HepG2 (cell line): ENCODE data around the gene SGCE. TPM values are rescaled to one million over a fixed set of nuclear protein-coding genes. Genes with fewer than 3 reads are reported as not detected.

Experiments
- ATAC-seq: fragments of 200-7000 bp; cut with Tn5 transposase; 3 replicates; pipeline ENCODE4 v1.9.1; 2020; ENCODE audit warnings: mild to moderate bottlenecking, moderate library complexity
- BruUV-seq: library from RNA; stranded (reverse); fragments of 400-500 nt; replicated peaks from 2 replicates; lab custom pipeline; 2021; lab: Mats Ljungman, UMichigan
- CTCF ChIA-PET: fragments of 300-600 bp; formaldehyde crosslinking; extraction: SDS; loops from one replicate; lab custom pipeline; 2021; ENCODE audit warnings: low total read pairs, inconsistent platforms, low intra/inter-chr PET ratio; lab: Yijun Ruan, JAX
- POLR2A ChIA-PET: fragments of 350-600 bp; sonication (Branson Sonifier 250); formaldehyde crosslinking; loops from one replicate; lab custom pipeline; 2020; ENCODE audit warnings: antibody characterized with exemption, inconsistent platforms; lab: Yijun Ruan, JAX
- DNase-seq: peaks from one replicate; pipeline ENCODE4 v3.0.0-alpha.2; 2015; ENCODE audit warnings: low spot score
- FAIRE-seq: peaks from 3 replicates; lab custom pipeline; 2011; peaks lifted over from hg19 to GRCh38; lab: Jason Lieb, UNC
- H2AFZ ChIP-seq: one replicate; pipeline ENCODE4 v1.6.1; 2011; ENCODE audit warnings: low read length, inconsistent platforms
- H3K27ac ChIP-seq: fragments of 300-600 bp; 3 replicates; pipeline ENCODE4 v1.8.0; 2011; ENCODE audit warnings: mixed run types, mild to moderate bottlenecking, mixed read lengths, low read length, inconsistent platforms; ENCODE audit not compliant: insufficient read depth; ENCODE audit errors: extremely low read length
- H3K27me3 ChIP-seq, 2 experiments: fragments of 200-600 bp in 1 of 2; 2 replicates in 1 of 2; 3 replicates in 1 of 2; pipeline versions ENCODE4 v1.6.0 to v1.8.0; 2011; ENCODE audit warnings: low read length in 2 of 2, mild to moderate bottlenecking in 2 of 2, moderate library complexity in 2 of 2, inconsistent platforms in 1 of 2; ENCODE audit not compliant: insufficient read depth in 2 of 2, control insufficient read depth in 1 of 2
- H3K36me3 ChIP-seq, 2 experiments: fragments of 200-600 bp in 1 of 2; replicated peaks in 1 of 2; 2 replicates in 1 of 2; 3 replicates in 1 of 2; pipeline versions ENCODE4 v1.5.1 to v1.8.0; 2011; ENCODE audit warnings: low read length in 2 of 2, inconsistent platforms in 1 of 2; ENCODE audit not compliant: insufficient read depth in 2 of 2, control insufficient read depth in 1 of 2
- H3K4me1 ChIP-seq: 2 replicates; pipeline ENCODE4 v1.5.1; 2012; ENCODE audit warnings: low read length, inconsistent platforms; ENCODE audit not compliant: insufficient read depth
- H3K4me2 ChIP-seq: 2 replicates; pipeline ENCODE4 v1.6.0; 2011; ENCODE audit warnings: low read depth, low read length, inconsistent platforms
- H3K4me3 ChIP-seq, 3 experiments: fragments of 200-600 bp in 1 of 3; sonication (generic), shearing (Covaris generic) in 1 of 3; replicated peaks in 1 of 3; 2 replicates each; pipeline ENCODE4 v1.5.1; 2011 to 2016; ENCODE audit warnings: low read length in 3 of 3, inconsistent platforms in 2 of 3, low read depth in 2 of 3, mild to moderate bottlenecking in 2 of 3, control low read depth in 1 of 3, mixed read lengths in 1 of 3; ENCODE audit not compliant: insufficient read depth in 1 of 3
- H3K79me2 ChIP-seq: one replicate; pipeline ENCODE4 v1.6.1; 2011; ENCODE audit warnings: low read length, inconsistent platforms; ENCODE audit not compliant: insufficient read depth
- H3K9ac ChIP-seq: 2 replicates; pipeline ENCODE4 v1.6.0; 2011; ENCODE audit warnings: mild to moderate bottlenecking, low read depth, low read length, inconsistent platforms; ENCODE audit not compliant: insufficient read depth
- H3K9me3 ChIP-seq: 2 replicates; pipeline ENCODE4 v1.5.1; 2012; ENCODE audit warnings: mild to moderate bottlenecking, low read length
- H4K20me1 ChIP-seq: 2 replicates; pipeline ENCODE4 v1.6.0; 2011; ENCODE audit warnings: inconsistent platforms, mild to moderate bottlenecking, low read length, moderate library complexity; ENCODE audit not compliant: insufficient read depth
- HNRNPL ChIP-seq: fragments of 200-400 bp; formaldehyde crosslinking; IDR thresholded peaks from 2 replicates; pipeline ENCODE4 v1.6.1; 2017; ENCODE audit warnings: mild to moderate bottlenecking, low read depth, low read length
- KDM2A ChIP-seq: sonication (generic); formaldehyde crosslinking; IDR thresholded peaks from 2 replicates; pipeline ENCODE4 v1.4.0; 2020; ENCODE audit warnings: low read depth, missing genetic modification reagents, borderline replicate concordance
- NFYC ChIP-seq: IDR thresholded peaks from 2 replicates; pipeline ENCODE4 v1.6.1; 2016; ENCODE audit warnings: missing genetic modification reagents, missing compliant biosample characterization
- NRL ChIP-seq: sonication (generic); formaldehyde crosslinking; IDR thresholded peaks from 2 replicates; pipeline ENCODE4 v1.5.0; 2020; ENCODE audit warnings: missing genetic modification reagents, mild to moderate bottlenecking, moderate library complexity, borderline replicate concordance
- ONECUT2 ChIP-seq: sonication (generic); formaldehyde crosslinking; IDR thresholded peaks from 2 replicates; pipeline ENCODE4 v1.4.0; 2020; ENCODE audit warnings: missing genetic modification reagents
- RFX5 ChIP-seq: IDR thresholded peaks from 2 replicates; pipeline ENCODE4 v1.6.1; 2011; ENCODE audit warnings: low read depth, low read length, improper control_type of control experiment
- RORA ChIP-seq: sonication (generic); formaldehyde crosslinking; IDR thresholded peaks from 2 replicates; pipeline ENCODE4 v1.5.0; 2020; ENCODE audit warnings: mild to moderate bottlenecking, missing genetic modification reagents, moderate library complexity
- STAT5B ChIP-seq: sonication (generic); formaldehyde crosslinking; IDR thresholded peaks from 2 replicates; pipeline ENCODE4 v1.4.0; 2020; ENCODE audit warnings: missing genetic modification reagents
- ZNF10 ChIP-seq: sonication (generic); formaldehyde crosslinking; IDR thresholded peaks from 2 replicates; pipeline ENCODE4 v1.4.0; 2020; ENCODE audit warnings: mild to moderate bottlenecking, low read depth, missing genetic modification reagents, borderline replicate concordance
- ZNF788 ChIP-seq: sonication (generic); formaldehyde crosslinking; IDR thresholded peaks from 2 replicates; pipeline ENCODE4 v1.5.0; 2020; ENCODE audit warnings: mild to moderate bottlenecking, missing genetic modification reagents, borderline replicate concordance
- WGBS: methylation state at CpG from one replicate; pipeline ENCODE4 v1.1.6; 2017; ENCODE audit warnings: low lambda C conversion rate; 5-methylcytosine and 5-hydroxymethylcytosine counted together
- in situ Hi-C: cut with HindIII; loops from 2 replicates; pipeline ENCODE4 v1.10.0; 2017; ENCODE audit warnings: low pct_unique_long_range_greater_than_20kb; ENCODE audit not compliant: extremely low pct_ligation_motif_present
- intact Hi-C: fragments of 100-400 bp; cut with micrococcal nuclease; formaldehyde crosslinking; loops from one replicate; pipeline ENCODE4 v1.10.0; 2022; ENCODE audit not compliant: unreplicated experiment
- polyA plus RNA-seq, 8 experiments: library from polyadenylated mRNA; depleted of rRNA in 3 of 8; stranded (reverse) in 7 of 8; unstranded in 1 of 8; fragments of >200 nt; fragmentation: Illumina TruSeq in 4 of 8; extraction: Trizol in 4 of 8; gene quantifications; 2 replicates each; pipeline versions ENCODE4 v1.2.1 to v1.2.3, GENCODE V29; 2011 to 2016; ENCODE audit warnings: low read depth in 4 of 8, missing spikeins in 1 of 8, mixed read lengths in 1 of 8; ENCODE audit not compliant: insufficient read depth in 1 of 8
- total RNA-seq, 5 experiments: library from RNA; depleted of rRNA; stranded (reverse); fragments of >200 nt; fragmentation: Illumina TruSeq; extraction: Trizol; gene quantifications; 2 replicates each; pipeline ENCODE4 v1.2.3, GENCODE V29; 2016; ENCODE audit warnings: low read depth in 1 of 5
- TF ChIP-seq, protein P1 (sequence below): sonication (generic); formaldehyde crosslinking; IDR thresholded peaks from 2 replicates; pipeline ENCODE4 v1.5.0; 2020; ENCODE audit warnings: mild to moderate bottlenecking, missing genetic modification reagents, borderline replicate concordance
- TF ChIP-seq, protein P2 (sequence below): sonication (generic); formaldehyde crosslinking; IDR thresholded peaks from 2 replicates; pipeline ENCODE4 v1.5.1; 2020; ENCODE audit warnings: missing genetic modification reagents, mild to moderate bottlenecking, borderline replicate concordance
- TF ChIP-seq, protein P3 (sequence below): sonication (generic); formaldehyde crosslinking; IDR thresholded peaks from 2 replicates; pipeline ENCODE4 v1.9.0; 2021; ENCODE audit warnings: missing genetic modification reagents, mild to moderate bottlenecking, borderline replicate concordance

The SGCE gene
- total and polyA plus RNA-seq, 2 of the 13 experiments (the other 11 are each of a cell fraction or from before 2014, with no cell fraction given) = 52.3 to 71.1 TPM

DNA sequence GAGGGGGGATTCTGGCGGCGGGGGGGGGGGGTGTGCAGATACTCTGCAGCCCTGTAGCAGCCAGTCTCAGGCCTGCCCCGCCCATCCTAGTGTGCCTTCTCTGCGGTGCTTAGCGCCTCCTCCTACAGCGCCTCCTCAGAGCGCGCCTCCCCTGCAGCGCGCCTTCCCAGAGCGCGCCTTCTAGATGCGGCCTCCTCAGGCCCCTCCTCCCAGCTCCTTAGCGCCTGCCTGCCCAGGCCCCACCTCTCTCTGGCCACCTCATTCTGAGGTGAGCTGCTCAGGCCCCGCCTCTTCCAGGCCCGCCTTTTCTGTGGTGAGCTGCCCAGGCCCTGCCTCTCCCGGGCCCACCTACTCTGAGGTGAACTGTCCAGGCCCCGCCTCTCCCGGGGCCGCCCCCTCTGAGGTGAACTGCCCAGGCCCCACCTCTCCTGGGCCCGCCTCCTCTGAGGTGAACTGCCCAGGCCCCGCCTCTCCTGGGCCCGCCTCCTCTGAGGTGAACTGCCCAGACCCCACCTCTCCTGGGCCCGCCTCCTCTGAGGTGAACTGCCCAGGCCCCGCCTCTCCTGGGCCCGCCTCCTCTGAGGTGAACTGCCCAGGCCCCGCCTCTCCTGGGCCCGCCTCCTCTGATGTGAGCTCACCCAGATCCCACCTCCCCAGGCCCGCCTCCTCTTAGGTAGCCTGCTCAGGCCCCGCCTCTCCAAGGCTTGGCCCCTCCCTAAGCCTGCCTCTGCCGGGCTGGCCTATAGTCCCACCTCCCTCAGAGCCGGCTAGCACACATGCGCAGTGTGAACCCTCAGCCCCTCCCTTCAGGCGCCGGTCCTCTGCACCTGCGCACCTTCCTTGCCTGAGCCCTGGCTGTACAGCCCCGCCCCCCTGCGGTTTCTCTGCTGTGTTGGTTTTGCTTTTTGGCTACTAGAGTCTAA is 2.1 kb upstream of the SGCE start:
- 65% methylated on average over 33 of the region's 38 CpGs for WGBS
- H3K79me2 ChIP-seq = peaks cover 85% of the 10 kb centered on the region
- FAIRE-seq = peak; percentile 21
- no peaks in the 10 kb centered on the region for H3K27me3 ChIP-seq
- H3K9me3 ChIP-seq = no peaks in the 10 kb centered on the region
- peaks cover 22% of the 10 kb centered on the region for H3K4me1 ChIP-seq
- H2AFZ ChIP-seq = no peak overlapping the region
- peaks cover 36% of the 10 kb centered on the region for H4K20me1 ChIP-seq
- in situ Hi-C loops (no loop called here), intact Hi-C loops (loop anchor here (1.0 to 5.0 kb wide), 5 partner anchors 148 to 544 kb away; partner anchors contain the start of gene PPP1R9A)
- no TSS peak for BruUV-seq
- no peak overlapping the region for H3K9ac ChIP-seq
- DNase-seq = peak; percentile 90
- H3K27ac ChIP-seq = peak overlapping the region; percentile 77
- peak overlapping the region; percentile 72; the same call in 1 of the 2 replicates for H3K4me2 ChIP-seq
- peak overlapping the region in 2 of 3 experiments; percentile 55 to 78 for H3K4me3 ChIP-seq
- ATAC-seq = peak; percentile 89
- no peaks in the 10 kb centered on the region for H3K36me3 ChIP-seq
- ChIA-PET CTCF (no interaction called here), POLR2A (interaction anchor here (0.7 to 4.4 kb wide), 24 partner anchors 9 to 389 kb away, joined by 3 to 37 read pairs (median 4); no protein-coding TSS in a partner anchor)
- TF ChIP-seq ZNF10 (CRISPR knock-in tag) = no peak
- no peak for TF ChIP-seq NRL
- no peak for TF ChIP-seq ONECUT2
- no peak for TF ChIP-seq RORA (CRISPR knock-in tag)
- TF ChIP-seq, protein P1, sequence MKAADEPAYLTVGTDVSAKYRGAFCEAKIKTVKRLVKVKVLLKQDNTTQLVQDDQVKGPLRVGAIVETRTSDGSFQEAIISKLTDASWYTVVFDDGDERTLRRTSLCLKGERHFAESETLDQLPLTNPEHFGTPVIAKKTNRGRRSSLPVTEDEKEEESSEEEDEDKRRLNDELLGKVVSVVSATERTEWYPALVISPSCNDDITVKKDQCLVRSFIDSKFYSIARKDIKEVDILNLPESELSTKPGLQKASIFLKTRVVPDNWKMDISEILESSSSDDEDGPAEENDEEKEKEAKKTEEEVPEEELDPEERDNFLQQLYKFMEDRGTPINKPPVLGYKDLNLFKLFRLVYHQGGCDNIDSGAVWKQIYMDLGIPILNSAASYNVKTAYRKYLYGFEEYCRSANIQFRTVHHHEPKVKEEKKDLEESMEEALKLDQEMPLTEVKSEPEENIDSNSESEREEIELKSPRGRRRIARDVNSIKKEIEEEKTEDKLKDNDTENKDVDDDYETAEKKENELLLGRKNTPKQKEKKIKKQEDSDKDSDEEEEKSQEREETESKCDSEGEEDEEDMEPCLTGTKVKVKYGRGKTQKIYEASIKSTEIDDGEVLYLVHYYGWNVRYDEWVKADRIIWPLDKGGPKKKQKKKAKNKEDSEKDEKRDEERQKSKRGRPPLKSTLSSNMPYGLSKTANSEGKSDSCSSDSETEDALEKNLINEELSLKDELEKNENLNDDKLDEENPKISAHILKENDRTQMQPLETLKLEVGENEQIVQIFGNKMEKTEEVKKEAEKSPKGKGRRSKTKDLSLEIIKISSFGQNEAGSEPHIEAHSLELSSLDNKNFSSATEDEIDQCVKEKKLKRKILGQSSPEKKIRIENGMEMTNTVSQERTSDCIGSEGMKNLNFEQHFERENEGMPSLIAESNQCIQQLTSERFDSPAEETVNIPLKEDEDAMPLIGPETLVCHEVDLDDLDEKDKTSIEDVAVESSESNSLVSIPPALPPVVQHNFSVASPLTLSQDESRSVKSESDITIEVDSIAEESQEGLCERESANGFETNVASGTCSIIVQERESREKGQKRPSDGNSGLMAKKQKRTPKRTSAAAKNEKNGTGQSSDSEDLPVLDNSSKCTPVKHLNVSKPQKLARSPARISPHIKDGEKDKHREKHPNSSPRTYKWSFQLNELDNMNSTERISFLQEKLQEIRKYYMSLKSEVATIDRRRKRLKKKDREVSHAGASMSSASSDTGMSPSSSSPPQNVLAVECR (CRISPR knock-in tag) = no peak; the same call in 1 of the 2 replicates
- no peak for TF ChIP-seq RFX5
- 0 out of 2 replicates have a peak, but pooled peaks have one; percentile 53 for TF ChIP-seq HNRNPL
- TF ChIP-seq KDM2A (CRISPR knock-in tag) = peak; percentile 24; the same call in 1 of the 2 replicates
- TF ChIP-seq, protein P2, sequence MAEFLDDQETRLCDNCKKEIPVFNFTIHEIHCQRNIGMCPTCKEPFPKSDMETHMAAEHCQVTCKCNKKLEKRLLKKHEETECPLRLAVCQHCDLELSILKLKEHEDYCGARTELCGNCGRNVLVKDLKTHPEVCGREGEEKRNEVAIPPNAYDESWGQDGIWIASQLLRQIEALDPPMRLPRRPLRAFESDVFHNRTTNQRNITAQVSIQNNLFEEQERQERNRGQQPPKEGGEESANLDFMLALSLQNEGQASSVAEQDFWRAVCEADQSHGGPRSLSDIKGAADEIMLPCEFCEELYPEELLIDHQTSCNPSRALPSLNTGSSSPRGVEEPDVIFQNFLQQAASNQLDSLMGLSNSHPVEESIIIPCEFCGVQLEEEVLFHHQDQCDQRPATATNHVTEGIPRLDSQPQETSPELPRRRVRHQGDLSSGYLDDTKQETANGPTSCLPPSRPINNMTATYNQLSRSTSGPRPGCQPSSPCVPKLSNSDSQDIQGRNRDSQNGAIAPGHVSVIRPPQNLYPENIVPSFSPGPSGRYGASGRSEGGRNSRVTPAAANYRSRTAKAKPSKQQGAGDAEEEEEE (CRISPR knock-in tag) = no peak
- TF ChIP-seq ZNF788 (CRISPR knock-in tag) = peak; percentile 9; the same call in 1 of the 2 replicates
- no peak for TF ChIP-seq NFYC (CRISPR knock-in tag)
- no peak for TF ChIP-seq STAT5B
- TF ChIP-seq, protein P3, sequence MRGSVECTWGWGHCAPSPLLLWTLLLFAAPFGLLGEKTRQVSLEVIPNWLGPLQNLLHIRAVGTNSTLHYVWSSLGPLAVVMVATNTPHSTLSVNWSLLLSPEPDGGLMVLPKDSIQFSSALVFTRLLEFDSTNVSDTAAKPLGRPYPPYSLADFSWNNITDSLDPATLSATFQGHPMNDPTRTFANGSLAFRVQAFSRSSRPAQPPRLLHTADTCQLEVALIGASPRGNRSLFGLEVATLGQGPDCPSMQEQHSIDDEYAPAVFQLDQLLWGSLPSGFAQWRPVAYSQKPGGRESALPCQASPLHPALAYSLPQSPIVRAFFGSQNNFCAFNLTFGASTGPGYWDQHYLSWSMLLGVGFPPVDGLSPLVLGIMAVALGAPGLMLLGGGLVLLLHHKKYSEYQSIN (CRISPR knock-in tag) = no peak
